Panc1 (cell line): ENCODE data around the gene IMMT. TPM values are rescaled to one million over a fixed set of nuclear protein-coding genes. Genes with fewer than 3 reads are reported as not detected.

ENCODE experiments used
- ATAC-seq: fragments of 200-7000 bp; cut with Tn5 transposase; 2 replicates; pipeline ENCODE4 v1.9.1; 2020; ENCODE audit warnings: mild to moderate bottlenecking, moderate library complexity
- BruUV-seq: library from RNA; stranded (reverse); fragments of 400-500 nt; replicated peaks from 2 replicates; lab custom pipeline; 2021; lab: Mats Ljungman, UMichigan
- CTCF ChIA-PET: fragments of 300-600 bp; sonication (Branson Sonifier 250); formaldehyde crosslinking; loops from one replicate; lab custom pipeline; 2022; ENCODE audit warnings: antibody characterized with exemption; lab: Charles Lee
- POLR2A ChIA-PET: fragments of 300-600 bp; sonication (Branson Sonifier 250); formaldehyde crosslinking; loops from one replicate; lab custom pipeline; 2022; ENCODE audit warnings: antibody characterized with exemption; lab: Charles Lee
- DNase-seq: peaks from one replicate; pipeline ENCODE4 v3.0.0-alpha.2; 2010; ENCODE audit warnings: low read depth, low spot score
- H3K27ac ChIP-seq: 2 replicates; pipeline ENCODE4 v1.5.1; 2011; ENCODE audit warnings: mild to moderate bottlenecking, low read length, inconsistent platforms
- H3K27me3 ChIP-seq: fragments of 200-500 bp; sonication (Bioruptor generic); 2 replicates; pipeline ENCODE4 v1.6.0; 2014; ENCODE audit warnings: low read length, inconsistent platforms; ENCODE audit not compliant: control insufficient read depth, insufficient read depth
- H3K36me3 ChIP-seq: fragments of 200-500 bp; sonication (Bioruptor generic); 2 replicates; pipeline ENCODE4 v1.5.1; 2014; ENCODE audit warnings: inconsistent platforms, mild to moderate bottlenecking, low read length, moderate library complexity; ENCODE audit not compliant: control insufficient read depth, insufficient read depth
- H3K4me1 ChIP-seq: 2 replicates; pipeline ENCODE4 v1.5.1; 2011; ENCODE audit warnings: inconsistent platforms, mild to moderate bottlenecking, low read length, moderate library complexity; ENCODE audit not compliant: control insufficient read depth, insufficient read depth
- H3K4me3 ChIP-seq, 2 experiments: 2 replicates each; pipeline ENCODE4 v1.5.1; 2011 to 2012; ENCODE audit warnings: low read depth in 2 of 2, low read length in 2 of 2, mild to moderate bottlenecking in 2 of 2, inconsistent platforms in 1 of 2, moderate library complexity in 1 of 2
- H3K9me3 ChIP-seq: fragments of 200-500 bp; sonication (Bioruptor generic); 2 replicates; pipeline ENCODE4 v1.5.1; 2014; ENCODE audit warnings: low read depth, mild to moderate bottlenecking, inconsistent platforms, low read length, moderate library complexity; ENCODE audit not compliant: control insufficient read depth, insufficient read depth
- POLR2AphosphoS5 ChIP-seq: IDR thresholded peaks from 2 replicates; pipeline ENCODE4 v1.6.1; 2012; ENCODE audit warnings: mild to moderate bottlenecking, low read depth, low read length, moderate library complexity
- REST ChIP-seq, 2 experiments: IDR thresholded peaks; 2 replicates each; pipeline ENCODE4 v1.6.1; 2011 to 2012; ENCODE audit warnings: low read depth in 2 of 2, control low read depth in 1 of 2, low read length in 1 of 2, mild to moderate bottlenecking in 1 of 2, moderate library complexity in 1 of 2; ENCODE audit not compliant: insufficient read depth in 1 of 2
- SIN3A ChIP-seq: IDR thresholded peaks from 2 replicates; pipeline ENCODE4 v1.6.1; 2012; ENCODE audit warnings: low read depth, mild to moderate bottlenecking, low read length, moderate library complexity, borderline replicate concordance; ENCODE audit not compliant: insufficient read depth
- TCF7L2 ChIP-seq: IDR thresholded peaks from 2 replicates; pipeline ENCODE4 v1.6.1; 2011; ENCODE audit warnings: mild to moderate bottlenecking, low read depth, low read length, inconsistent platforms
- in situ Hi-C: cut with HindIII; loops from 2 replicates; pipeline ENCODE4 v1.10.0; 2016; ENCODE audit warnings: low sequenced_read_pairs, low pct_unique_long_range_greater_than_20kb
- intact Hi-C: fragments of 100-400 bp; cut with micrococcal nuclease; formaldehyde crosslinking; loops from one replicate; pipeline ENCODE4 v1.10.0; 2022; ENCODE audit not compliant: unreplicated experiment
- total RNA-seq: library from RNA; stranded (reverse); gene quantifications from one replicate; pipeline ENCODE4 v1.2.1, GENCODE V29; 2021; ENCODE audit not compliant: unreplicated experiment
- TF ChIP-seq, protein P1 (sequence below): fragments of 450-650 bp; IDR thresholded peaks from 2 replicates; pipeline ENCODE4 v1.5.1; 2017; ENCODE audit warnings: mild to moderate bottlenecking

IMMT gene
- total RNA-seq, 1 experiment from 2014 or later: 138 TPM

- intact Hi-C loops: no loop called here
- H3K4me1 ChIP-seq: no peaks in the 10 kb centered on the region; the same call in 1 of the 2 replicates
- H3K4me3 ChIP-seq: no peak overlapping the region
- H3K9me3 ChIP-seq: no peaks in the 10 kb centered on the region
- no peak for DNase-seq
- H3K27ac ChIP-seq: no peak overlapping the region
- no peaks in the 10 kb centered on the region for H3K27me3 ChIP-seq
- no peak for TF ChIP-seq SIN3A
- TF ChIP-seq REST (IDR thresholded peaks at IDR 0.05; ENCODE audit: insufficient read depth in 1 of 2, low read depth in 2 of 2, low read length in 1 of 2): no peak
- TF ChIP-seq POLR2AphosphoS5: 0 out of 2 replicates have a peak, but pooled peaks have one; percentile 22
- TF ChIP-seq, protein P1, sequence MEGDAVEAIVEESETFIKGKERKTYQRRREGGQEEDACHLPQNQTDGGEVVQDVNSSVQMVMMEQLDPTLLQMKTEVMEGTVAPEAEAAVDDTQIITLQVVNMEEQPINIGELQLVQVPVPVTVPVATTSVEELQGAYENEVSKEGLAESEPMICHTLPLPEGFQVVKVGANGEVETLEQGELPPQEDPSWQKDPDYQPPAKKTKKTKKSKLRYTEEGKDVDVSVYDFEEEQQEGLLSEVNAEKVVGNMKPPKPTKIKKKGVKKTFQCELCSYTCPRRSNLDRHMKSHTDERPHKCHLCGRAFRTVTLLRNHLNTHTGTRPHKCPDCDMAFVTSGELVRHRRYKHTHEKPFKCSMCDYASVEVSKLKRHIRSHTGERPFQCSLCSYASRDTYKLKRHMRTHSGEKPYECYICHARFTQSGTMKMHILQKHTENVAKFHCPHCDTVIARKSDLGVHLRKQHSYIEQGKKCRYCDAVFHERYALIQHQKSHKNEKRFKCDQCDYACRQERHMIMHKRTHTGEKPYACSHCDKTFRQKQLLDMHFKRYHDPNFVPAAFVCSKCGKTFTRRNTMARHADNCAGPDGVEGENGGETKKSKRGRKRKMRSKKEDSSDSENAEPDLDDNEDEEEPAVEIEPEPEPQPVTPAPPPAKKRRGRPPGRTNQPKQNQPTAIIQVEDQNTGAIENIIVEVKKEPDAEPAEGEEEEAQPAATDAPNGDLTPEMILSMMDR: no peak
- in situ Hi-C loops: no loop called here
- POLR2A ChIA-PET: interaction anchor here (0.6 kb wide), 1 partner anchor 142 kb away, joined by 6 read pairs; no protein-coding TSS in a partner anchor
- no TSS peak for BruUV-seq
- no peak for ATAC-seq
- H3K36me3 ChIP-seq: peaks cover 30% of the 10 kb centered on the region
- CTCF ChIA-PET: interaction anchor here (0.6 kb wide), 1 partner anchor 31 kb away, joined by 3 read pairs; no protein-coding TSS in a partner anchor
Observed at GRCh38 chr2:86213699-86214502, 18.6 kb upstream of the IMMT start.

GRCh38 chr2:86213056-86213455 lies 17.8 kb upstream of the IMMT start:
- no TSS peak for BruUV-seq
- Histone ChIP-seq H3K36me3 (peaks cover 31% of the 10 kb centered on the region), H3K27me3 (no peaks in the 10 kb centered on the region), H3K9me3 (no peaks in the 10 kb centered on the region), H3K4me3 (no peak overlapping the region), H3K4me1 (no peaks in the 10 kb centered on the region; the same call in 1 of the 2 replicates), H3K27ac (no peak overlapping the region)
- ChIA-PET POLR2A (no interaction called here), CTCF (no interaction called here)
- DNase-seq (no peak), ATAC-seq (no peak)
- in situ Hi-C loops: no loop called here
- TF ChIP-seq TCF7L2: peak; percentile 77
- TF ChIP-seq SIN3A: no peak
- TF ChIP-seq, protein P1: no peak
- intact Hi-C loops: no loop called here
